Measurements from ENCODE around the gene POMT2.
A peak's percentile ranks its signal among the peaks of the same experiment; 100 is the strongest.

POMT2 gene

GRCh38 chr14:77242752-77243151, 77.9 kb downstream of the POMT2 start:
- DNase-seq (ENCODE audit: low spot score) (no peak), FAIRE-seq (no peak)

- DNase-seq (ENCODE audit: low spot score) (no peak), FAIRE-seq (peak; percentile 80)
Measured at GRCh38 chr14:77241955-77242354, 78.7 kb downstream of the POMT2 start.

- DNase-seq (ENCODE audit: low spot score) (no peak), FAIRE-seq (peak; percentile 5)
Measured at GRCh38 chr14:77240336-77240915, 80.3 kb downstream of the POMT2 start.

GRCh38 chr14:77239412-77239811, 81.3 kb downstream of the POMT2 start:
- no peak for FAIRE-seq
- no peak for DNase-seq (ENCODE audit: low spot score)

- DNase-seq (ENCODE audit: low spot score), result no peak
Measured at GRCh38 chr14:77238996-77239395, 81.7 kb downstream of the POMT2 start.

GRCh38 chr14:77238356-77238755, 82.3 kb downstream of the POMT2 start:
- no peak for FAIRE-seq
- DNase-seq (ENCODE audit: low spot score), result no peak

More at GRCh38 chr14:77238996-77239395, 81.7 kb downstream of the POMT2 start:
- FAIRE-seq, result no peak

- FAIRE-seq (no peak), DNase-seq (ENCODE audit: low spot score) (no peak)
Measured at GRCh38 chr14:77236814-77237213, 83.9 kb downstream of the POMT2 start.

- FAIRE-seq, result peak; percentile 74
- DNase-seq (ENCODE audit: low spot score), result no peak
Measured at GRCh38 chr14:77231721-77232120, 89.0 kb downstream of the POMT2 start.

- FAIRE-seq (no peak), DNase-seq (ENCODE audit: low spot score) (no peak)
Measured at GRCh38 chr14:77230914-77231313, 89.8 kb downstream of the POMT2 start.

- DNase-seq (ENCODE audit: low spot score) (no peak), FAIRE-seq (no peak)
Measured at GRCh38 chr14:77228056-77228455, 92.6 kb downstream of the POMT2 start.

GRCh38 chr14:77225892-77226557, 94.7 kb downstream of the POMT2 start:
- FAIRE-seq (peak; percentile 74), DNase-seq (ENCODE audit: low spot score) (no peak)

GRCh38 chr14:77225254-77225653, 95.4 kb downstream of the POMT2 start:
- FAIRE-seq (no peak), DNase-seq (ENCODE audit: low spot score) (no peak)
